PC-9 (cell line): Measurements from ENCODE around the gene LIPI. TPM values are rescaled to one million over a fixed set of nuclear protein-coding genes. Genes with fewer than 3 reads are reported as not detected.

Source experiments
- BruUV-seq: library from RNA; stranded (reverse); fragments of 400-500 nt; replicated peaks from 2 replicates; lab custom pipeline; 2021; lab: Mats Ljungman, UMichigan
- CTCF ChIA-PET: fragments of 300-600 bp; sonication (Branson Sonifier 250); formaldehyde crosslinking; loops from one replicate; lab custom pipeline; 2022; ENCODE audit warnings: antibody characterized with exemption; lab: Charles Lee
- POLR2A ChIA-PET: fragments of 300-600 bp; sonication (Branson Sonifier 250); formaldehyde crosslinking; loops from one replicate; lab custom pipeline; 2022; ENCODE audit warnings: antibody characterized with exemption; ENCODE audit not compliant: unreplicated experiment; lab: Charles Lee
- DNase-seq, 2 experiments: peaks; one replicate each; pipeline versions ENCODE4 v3.0.0 to v3.0.0-alpha.2; 2015 to 2022; ENCODE audit warnings: mixed read lengths in 1 of 2
- H2AFZ ChIP-seq: fragments of 200-600 bp; sonication (generic); 2 replicates; pipeline ENCODE4 v1.8.1; 2017; ENCODE audit warnings: antibody characterized with exemption
- H3F3A ChIP-seq: fragments of 200-600 bp; sonication (generic); 2 replicates; pipeline ENCODE4 v1.8.1; 2017; ENCODE audit warnings: antibody characterized with exemption, mild to moderate bottlenecking, low read depth; ENCODE audit not compliant: insufficient read depth
- H3K27ac ChIP-seq: fragments of 200-600 bp; sonication (generic); 2 replicates; pipeline ENCODE4 v1.6.1; 2016; ENCODE audit warnings: mixed run types
- H3K27me3 ChIP-seq: fragments of 200-600 bp; sonication (generic); 2 replicates; pipeline ENCODE4 v1.6.1; 2016; ENCODE audit warnings: low read depth, mixed run types; ENCODE audit not compliant: insufficient read depth
- H3K36me3 ChIP-seq: fragments of 200-600 bp; sonication (generic); 2 replicates; pipeline ENCODE4 v1.6.1; 2016; ENCODE audit warnings: low read depth, mixed run types
- H3K4me1 ChIP-seq: fragments of 200-600 bp; sonication (generic); replicated peaks from 2 replicates; pipeline ENCODE4 v1.6.1; 2016; ENCODE audit warnings: mixed run types; ENCODE audit not compliant: insufficient read depth
- H3K4me2 ChIP-seq: fragments of 200-600 bp; sonication (generic); 2 replicates; pipeline ENCODE4 v1.6.1; 2017; ENCODE audit warnings: mixed run types
- H3K4me3 ChIP-seq: fragments of 200-600 bp; sonication (generic); 2 replicates; pipeline ENCODE4 v1.6.1; 2016; ENCODE audit warnings: mixed run types
- H3K79me2 ChIP-seq: fragments of 200-600 bp; sonication (generic); 2 replicates; pipeline ENCODE4 v1.6.1; 2017; ENCODE audit warnings: low read depth, mixed run types
- H3K9me2 ChIP-seq: fragments of 200-600 bp; sonication (generic); 2 replicates; pipeline ENCODE4 v1.8.1; 2017; ENCODE audit warnings: mild to moderate bottlenecking; ENCODE audit not compliant: insufficient read depth
- H3K9me3 ChIP-seq: fragments of 200-600 bp; sonication (generic); 2 replicates; pipeline ENCODE4 v1.8.1; 2016; ENCODE audit warnings: low read depth; ENCODE audit not compliant: insufficient read depth
- H4K20me1 ChIP-seq: fragments of 200-600 bp; sonication (generic); 2 replicates; pipeline ENCODE4 v1.8.1; 2017; ENCODE audit not compliant: insufficient read depth
- EZH2 ChIP-seq: fragments of 200-600 bp; sonication (generic); IDR thresholded peaks from 2 replicates; pipeline ENCODE4 v1.8.0; 2017; ENCODE audit warnings: antibody characterized with exemption, low read depth
- intact Hi-C: fragments of 100-400 bp; cut with micrococcal nuclease; formaldehyde crosslinking; loops from one replicate; pipeline ENCODE4 v1.10.0; 2022; ENCODE audit not compliant: unreplicated experiment
- total RNA-seq: library from RNA; stranded (reverse); gene quantifications from 2 replicates; pipeline ENCODE4 v1.2.3, GENCODE V29; 2021
- TF ChIP-seq, protein P1 (sequence below): fragments of 200-600 bp; sonication (generic); conservative IDR thresholded peaks from 2 replicates; pipeline ENCODE4 v1.6.1; 2017; ENCODE audit warnings: mixed run types, antibody characterized with exemption, mild to moderate bottlenecking, moderate library complexity

The LIPI gene
- total RNA-seq, 1 experiment from 2014 or later: not detected

DNA sequence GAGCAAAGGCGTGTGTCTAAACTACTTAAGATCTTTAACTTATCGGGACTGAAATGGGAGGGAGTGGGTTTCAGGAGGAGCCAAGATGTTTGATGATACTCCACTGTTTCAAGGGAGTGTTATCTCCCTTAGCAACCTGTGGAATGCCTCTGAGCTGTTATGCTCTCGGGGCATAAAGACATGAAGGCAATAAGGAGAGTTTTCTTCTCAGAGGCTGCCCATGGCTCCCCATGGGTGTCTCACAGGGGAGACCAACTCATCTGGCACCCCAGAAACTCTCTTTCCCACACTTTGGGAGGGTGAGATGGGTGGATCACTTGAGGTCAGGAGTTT is 130.0 kb downstream of the LIPI start:
- no peak for TF ChIP-seq EZH2
- TF ChIP-seq, protein P1, sequence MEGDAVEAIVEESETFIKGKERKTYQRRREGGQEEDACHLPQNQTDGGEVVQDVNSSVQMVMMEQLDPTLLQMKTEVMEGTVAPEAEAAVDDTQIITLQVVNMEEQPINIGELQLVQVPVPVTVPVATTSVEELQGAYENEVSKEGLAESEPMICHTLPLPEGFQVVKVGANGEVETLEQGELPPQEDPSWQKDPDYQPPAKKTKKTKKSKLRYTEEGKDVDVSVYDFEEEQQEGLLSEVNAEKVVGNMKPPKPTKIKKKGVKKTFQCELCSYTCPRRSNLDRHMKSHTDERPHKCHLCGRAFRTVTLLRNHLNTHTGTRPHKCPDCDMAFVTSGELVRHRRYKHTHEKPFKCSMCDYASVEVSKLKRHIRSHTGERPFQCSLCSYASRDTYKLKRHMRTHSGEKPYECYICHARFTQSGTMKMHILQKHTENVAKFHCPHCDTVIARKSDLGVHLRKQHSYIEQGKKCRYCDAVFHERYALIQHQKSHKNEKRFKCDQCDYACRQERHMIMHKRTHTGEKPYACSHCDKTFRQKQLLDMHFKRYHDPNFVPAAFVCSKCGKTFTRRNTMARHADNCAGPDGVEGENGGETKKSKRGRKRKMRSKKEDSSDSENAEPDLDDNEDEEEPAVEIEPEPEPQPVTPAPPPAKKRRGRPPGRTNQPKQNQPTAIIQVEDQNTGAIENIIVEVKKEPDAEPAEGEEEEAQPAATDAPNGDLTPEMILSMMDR: no peak
- no peaks in the 10 kb centered on the region for H3K9me3 ChIP-seq

DNA sequence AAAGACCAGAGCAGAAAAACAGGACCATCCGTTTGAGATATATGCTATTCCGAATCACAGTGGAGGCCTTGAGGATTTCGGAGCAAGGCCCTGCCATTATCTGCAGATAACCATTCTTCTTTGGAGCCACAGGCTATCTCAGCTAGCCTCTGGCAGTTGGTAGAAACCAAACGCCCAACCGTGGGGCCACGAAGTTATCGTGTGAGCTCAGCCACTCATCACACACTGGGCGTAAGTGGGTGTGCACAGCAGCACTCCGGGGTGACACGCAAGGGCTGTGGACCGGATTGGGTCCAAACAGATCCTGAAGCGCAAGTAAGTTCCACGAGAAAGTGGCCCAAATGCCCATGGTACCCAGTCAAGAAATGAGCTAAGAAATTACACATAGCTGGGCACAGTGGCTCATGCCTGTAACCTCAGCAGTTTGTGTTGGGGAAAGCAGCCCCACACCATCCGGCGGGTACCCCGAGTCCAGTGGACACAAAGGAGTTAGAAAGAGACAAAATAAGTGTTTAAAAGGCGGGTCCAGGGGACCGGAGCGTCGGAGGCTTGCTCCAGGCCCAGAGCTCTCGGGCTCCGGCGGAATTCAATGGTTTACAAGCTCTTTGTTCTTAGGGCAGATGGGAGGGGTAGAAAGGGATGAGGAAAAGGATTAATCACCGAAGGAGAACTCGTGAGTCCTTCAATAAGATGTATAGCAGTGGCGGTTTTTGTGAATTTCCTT is 130.6 kb downstream of the LIPI start:
- no peaks in the 10 kb centered on the region for H3K9me3 ChIP-seq
- no peaks in the 10 kb centered on the region for H3K27me3 ChIP-seq
- H3K79me2 ChIP-seq: no peaks in the 10 kb centered on the region
- H4K20me1 ChIP-seq: no peaks in the 10 kb centered on the region
- H3K9me2 ChIP-seq: no peaks in the 10 kb centered on the region
- intact Hi-C loops: no loop called here
- H3K36me3 ChIP-seq: no peaks in the 10 kb centered on the region
- ChIA-PET CTCF (interaction anchor here (0.7 kb wide), 1 partner anchor 33 kb away, joined by 3 read pairs; no protein-coding TSS in a partner anchor), POLR2A (no interaction called here)
- DNase-seq: no peak
- no peak overlapping the region for H2AFZ ChIP-seq
- BruUV-seq: no TSS peak
- H3K4me1 ChIP-seq: no peaks in the 10 kb centered on the region
- no peak overlapping the region for H3K4me3 ChIP-seq
- no peak overlapping the region for H3K4me2 ChIP-seq
- no peak overlapping the region for H3K27ac ChIP-seq
- TF ChIP-seq, protein P1: no peak
- TF ChIP-seq EZH2: no peak
- no peaks in the 10 kb centered on the region for H3F3A ChIP-seq

More for the DNA sequence above, 130.0 kb downstream of the LIPI start:
- H3K27ac ChIP-seq: no peak overlapping the region
- ChIA-PET POLR2A (no interaction called here), CTCF (no interaction called here)
- DNase-seq: no peak
- H3F3A ChIP-seq: no peaks in the 10 kb centered on the region
- no peaks in the 10 kb centered on the region for H3K36me3 ChIP-seq
- no peaks in the 10 kb centered on the region for H3K4me1 ChIP-seq
- H4K20me1 ChIP-seq: no peaks in the 10 kb centered on the region
- no TSS peak for BruUV-seq
- H3K9me2 ChIP-seq: no peaks in the 10 kb centered on the region
- no peak overlapping the region for H3K4me2 ChIP-seq
- intact Hi-C loops: no loop called here
- no peaks in the 10 kb centered on the region for H3K27me3 ChIP-seq
- H2AFZ ChIP-seq: no peak overlapping the region
- H3K4me3 ChIP-seq: no peak overlapping the region
- no peaks in the 10 kb centered on the region for H3K79me2 ChIP-seq

DNA sequence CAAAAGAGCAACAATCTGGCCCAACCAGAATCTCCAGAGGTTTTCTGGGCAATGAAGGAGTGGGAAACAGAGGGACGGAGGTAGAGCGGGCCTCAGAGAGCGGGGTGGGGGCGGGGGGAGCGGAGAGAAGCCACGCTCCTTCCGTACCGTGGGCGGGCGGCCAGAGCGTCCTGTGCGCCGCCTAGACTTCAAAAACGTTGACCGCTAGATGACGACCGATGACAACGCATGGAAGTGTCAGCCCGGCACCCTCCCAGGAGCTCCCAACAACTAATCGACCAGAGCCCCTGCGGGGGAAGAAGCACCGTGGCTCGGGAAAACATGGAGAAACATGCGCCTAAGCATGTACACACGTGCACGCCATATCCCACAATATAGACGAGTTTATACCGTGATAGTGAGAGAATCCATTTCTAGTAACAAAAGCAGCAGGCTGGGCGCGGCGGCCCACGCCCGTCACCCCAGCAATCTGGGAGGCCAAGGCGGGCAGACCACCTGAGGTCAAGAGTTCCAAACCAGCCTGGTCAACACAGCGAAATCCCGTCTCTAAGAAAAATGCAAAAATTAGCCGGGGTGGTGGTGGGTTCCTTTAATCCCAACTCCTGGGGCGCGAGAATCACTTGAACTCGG is 131.9 kb downstream of the LIPI start:
- Histone ChIP-seq H3K4me1 (no peaks in the 10 kb centered on the region), H4K20me1 (no peaks in the 10 kb centered on the region), H3K9me2 (no peaks in the 10 kb centered on the region), H3K27me3 (no peaks in the 10 kb centered on the region), H3F3A (no peaks in the 10 kb centered on the region), H3K4me2 (no peak overlapping the region), H3K9me3 (no peaks in the 10 kb centered on the region), H3K36me3 (no peaks in the 10 kb centered on the region), H3K27ac (no peak overlapping the region), H2AFZ (no peak overlapping the region), H3K79me2 (no peaks in the 10 kb centered on the region), H3K4me3 (no peak overlapping the region)
- TF ChIP-seq, protein P1: no peak
- TF ChIP-seq EZH2: no peak
- intact Hi-C loops: no loop called here
- ChIA-PET CTCF (no interaction called here), POLR2A (no interaction called here)
- DNase-seq: no peak
- no TSS peak for BruUV-seq
